Stomach smooth muscle (tissue), 2 donors: ENCODE data around the gene LRRC14B.

Source experiments
- H3K27ac ChIP-seq: one replicate; pipeline ENCODE4 v1.7.0; 2013; ENCODE audit warnings: mild to moderate bottlenecking, low read length, inconsistent platforms
- H3K27me3 ChIP-seq, 2 donors: one replicate each; pipeline ENCODE4 v1.7.0; 2013; ENCODE audit warnings: low read length in 2 of 2; ENCODE audit not compliant: insufficient read depth in 2 of 2, control insufficient read depth in 1 of 2
- H3K36me3 ChIP-seq, 2 donors: one replicate each; pipeline ENCODE4 v1.7.0; 2013; ENCODE audit warnings: low read length in 2 of 2; ENCODE audit not compliant: control insufficient read depth in 2 of 2, insufficient read depth in 2 of 2
- H3K4me1 ChIP-seq: one replicate; pipeline ENCODE4 v1.7.0; 2013; ENCODE audit warnings: low read length; ENCODE audit not compliant: control insufficient read depth, insufficient read depth
- H3K4me3 ChIP-seq, 2 donors: one replicate each; pipeline ENCODE4 v1.7.0; 2013; ENCODE audit warnings: low read length in 2 of 2
- H3K9ac ChIP-seq, 2 donors: one replicate each; pipeline ENCODE4 v1.7.0; 2013; ENCODE audit warnings: low read length in 2 of 2, mild to moderate bottlenecking in 1 of 2
- H3K9me3 ChIP-seq, 2 donors: one replicate each; pipeline ENCODE4 v1.7.0; 2013; ENCODE audit warnings: low read length in 2 of 2; ENCODE audit not compliant: control insufficient read depth in 2 of 2
- donor health status: healthy.
- donor health status: Pancreatic carcinoma.

Gene LRRC14B

DNA sequence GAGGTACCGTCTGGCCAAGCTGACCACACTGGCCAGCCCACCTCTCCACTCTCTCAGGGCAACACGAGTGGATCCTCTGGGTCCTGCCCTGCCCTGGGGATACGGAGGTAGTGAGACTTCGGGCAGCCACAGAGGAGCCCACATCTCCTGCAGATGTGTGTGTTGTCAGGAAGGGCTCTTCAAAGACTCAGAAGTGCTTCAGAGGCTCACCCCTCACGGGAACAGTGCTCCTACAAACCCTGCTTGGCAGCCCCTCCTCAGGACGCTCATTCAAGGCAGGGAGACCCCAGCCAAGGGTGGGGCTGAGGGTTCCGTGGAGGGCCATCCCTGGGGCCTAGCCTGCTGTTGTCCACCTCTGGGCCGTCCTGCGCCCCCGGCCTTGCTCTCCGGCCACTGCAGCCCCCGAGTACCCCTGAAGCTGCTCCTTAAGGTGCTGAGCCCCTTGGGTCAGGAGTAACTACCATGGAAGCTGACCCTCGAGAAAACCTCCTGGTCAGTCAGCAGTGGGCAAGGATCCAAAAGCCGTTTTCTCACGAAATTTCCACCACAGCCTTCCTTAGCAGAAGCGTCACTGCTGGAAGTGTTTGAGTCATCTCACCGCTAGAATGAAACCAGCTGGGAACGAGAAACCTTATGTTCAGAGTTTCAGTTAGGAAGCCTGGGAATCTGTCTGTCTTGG is 23.2 kb upstream of the LRRC14B start:
- Histone ChIP-seq H3K4me3 (no peak overlapping the region), H3K27me3 (no peaks in the 10 kb centered on the region), H3K4me1 (no peaks in the 10 kb centered on the region), H3K9me3 (no peaks in the 10 kb centered on the region), H3K27ac (no peak overlapping the region), H3K36me3 (no peaks in the 10 kb centered on the region), H3K9ac (no peak overlapping the region)

DNA sequence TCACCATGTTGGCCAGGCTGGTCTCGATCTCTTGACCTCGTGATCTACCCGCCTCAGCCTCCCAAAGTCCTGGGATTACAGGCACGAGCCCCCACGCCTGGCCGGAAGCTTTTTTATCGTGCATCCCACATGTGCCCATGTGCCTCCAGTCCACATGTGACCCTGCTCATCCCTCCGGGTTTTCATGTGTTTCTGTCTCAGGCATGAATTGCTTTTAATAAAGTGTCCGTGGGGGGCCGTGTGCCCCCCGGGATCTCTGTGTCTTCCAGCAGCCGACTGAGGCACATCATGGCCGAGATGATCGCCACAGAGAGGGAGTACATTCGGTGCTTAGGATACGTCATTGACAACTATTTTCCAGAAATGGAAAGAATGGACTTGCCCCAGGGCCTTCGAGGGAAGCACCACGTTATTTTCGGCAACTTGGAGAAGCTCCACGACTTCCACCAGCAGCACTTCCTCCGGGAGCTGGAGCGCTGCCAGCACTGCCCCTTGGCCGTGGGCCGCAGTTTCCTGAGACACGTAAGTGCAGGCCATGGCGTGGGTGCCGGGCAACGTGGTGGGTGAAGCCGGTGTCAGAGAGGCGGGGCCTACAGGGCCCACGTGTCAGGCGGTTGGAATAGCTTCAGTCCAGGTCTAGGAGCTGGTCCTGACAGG is 22.1 kb upstream of the LRRC14B start:
- Histone ChIP-seq H3K36me3 (no peaks in the 10 kb centered on the region), H3K4me3 (no peak overlapping the region), H3K9me3 (no peaks in the 10 kb centered on the region), H3K27ac (no peak overlapping the region), H3K27me3 (peaks cover 0 to 2% of the 10 kb centered on the region in 2 donors), H3K9ac (no peak overlapping the region), H3K4me1 (no peaks in the 10 kb centered on the region)

DNA sequence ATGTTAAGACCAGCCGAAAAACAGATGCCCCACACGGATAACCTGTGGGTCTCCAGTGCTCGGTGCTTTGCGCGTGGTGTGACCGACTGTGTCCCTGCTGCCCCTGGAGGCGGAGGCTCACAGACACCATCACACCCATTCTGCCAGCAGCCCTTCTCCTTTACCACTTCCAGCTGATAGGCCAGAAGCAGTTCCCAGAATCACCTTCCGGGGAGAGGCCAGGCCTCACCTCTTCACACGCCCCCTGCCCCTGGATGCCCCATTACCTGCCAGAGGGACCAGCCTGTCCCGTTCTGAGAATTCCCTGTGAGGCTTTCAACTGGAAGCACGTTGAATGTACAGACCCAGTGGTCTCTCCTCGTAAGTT is 21.6 kb upstream of the LRRC14B start:
- no peaks in the 10 kb centered on the region for H3K36me3 ChIP-seq
- H3K27me3 ChIP-seq, result peaks cover 0 to 2% of the 10 kb centered on the region in 2 donors
- no peak overlapping the region for H3K9ac ChIP-seq
- H3K9me3 ChIP-seq, result no peaks in the 10 kb centered on the region
- H3K4me1 ChIP-seq, result no peaks in the 10 kb centered on the region
- no peak overlapping the region for H3K4me3 ChIP-seq
- no peak overlapping the region for H3K27ac ChIP-seq

DNA sequence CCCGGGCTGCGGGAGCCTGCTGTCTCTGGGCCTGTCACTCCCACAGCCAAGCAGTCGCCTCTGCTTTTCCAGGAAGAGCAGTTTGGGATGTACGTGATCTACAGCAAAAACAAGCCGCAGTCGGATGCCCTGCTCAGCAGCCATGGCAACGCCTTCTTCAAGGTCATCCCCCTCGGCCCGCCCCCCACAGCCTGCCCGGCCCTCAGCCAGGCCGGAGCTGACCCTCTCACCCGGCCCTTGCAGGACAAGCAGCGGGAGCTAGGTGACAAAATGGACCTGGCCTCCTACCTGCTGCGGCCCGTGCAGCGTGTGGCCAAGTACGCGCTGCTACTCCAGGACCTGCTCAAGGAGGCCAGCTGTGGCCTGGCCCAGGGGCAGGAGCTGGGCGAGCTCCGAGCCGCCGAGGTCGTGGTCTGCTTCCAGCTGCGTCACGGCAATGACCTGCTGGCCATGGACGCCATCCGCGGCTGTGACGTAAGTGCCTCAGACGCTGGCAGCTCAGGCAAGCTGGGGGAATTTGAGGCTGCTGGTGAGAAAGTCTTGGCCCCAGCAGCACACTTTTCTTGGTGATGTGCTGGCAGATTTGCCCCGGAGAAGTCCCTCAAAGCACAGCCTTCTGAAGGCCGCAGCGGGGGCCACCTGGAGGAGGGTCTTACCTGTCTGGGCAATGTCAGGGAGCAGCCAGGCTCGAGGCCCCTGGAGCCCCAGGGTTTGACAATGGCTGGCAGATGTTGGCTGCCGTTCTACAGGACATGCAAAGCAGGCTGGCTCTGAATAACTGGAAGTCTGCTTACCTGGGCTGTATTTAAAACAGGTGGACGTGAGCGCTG is 20.1 kb upstream of the LRRC14B start:
- Histone ChIP-seq H3K9me3 (no peaks in the 10 kb centered on the region), H3K27ac (no peak overlapping the region), H3K36me3 (no peaks in the 10 kb centered on the region), H3K4me1 (no peaks in the 10 kb centered on the region), H3K27me3 (peaks cover 0 to 2% of the 10 kb centered on the region in 2 donors), H3K9ac (no peak overlapping the region), H3K4me3 (no peak overlapping the region)

DNA sequence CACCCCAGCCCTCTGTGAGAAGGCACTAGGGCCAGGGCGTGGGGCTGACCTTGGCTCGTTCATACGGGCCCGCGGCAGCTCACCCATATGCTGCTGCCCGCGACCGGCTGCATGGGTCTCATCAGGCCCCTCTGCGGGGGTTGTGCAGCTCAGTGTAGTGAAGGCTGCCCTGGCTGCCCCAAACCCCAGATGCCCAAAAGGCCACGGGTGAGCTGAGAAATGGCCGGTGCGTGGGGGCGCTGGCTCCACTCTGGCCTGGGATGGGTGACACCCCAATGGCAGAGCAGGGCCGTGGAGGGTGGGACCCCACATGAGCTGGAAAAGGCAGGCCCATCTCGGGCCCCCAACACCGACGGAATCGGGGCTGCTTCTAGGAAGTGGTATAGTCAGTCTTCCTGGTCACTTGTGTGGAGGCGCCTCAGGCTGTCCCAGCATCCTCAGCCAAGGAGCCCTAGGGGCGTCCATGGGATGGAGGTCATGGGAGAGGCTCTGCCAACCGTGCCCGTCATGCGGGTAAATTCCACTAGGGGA is 19.4 kb upstream of the LRRC14B start:
- Histone ChIP-seq H3K27me3 (peaks cover 0 to 2% of the 10 kb centered on the region in 2 donors), H3K27ac (no peak overlapping the region), H3K36me3 (no peaks in the 10 kb centered on the region), H3K9ac (no peak overlapping the region), H3K9me3 (no peaks in the 10 kb centered on the region), H3K4me3 (no peak overlapping the region), H3K4me1 (no peaks in the 10 kb centered on the region)

DNA sequence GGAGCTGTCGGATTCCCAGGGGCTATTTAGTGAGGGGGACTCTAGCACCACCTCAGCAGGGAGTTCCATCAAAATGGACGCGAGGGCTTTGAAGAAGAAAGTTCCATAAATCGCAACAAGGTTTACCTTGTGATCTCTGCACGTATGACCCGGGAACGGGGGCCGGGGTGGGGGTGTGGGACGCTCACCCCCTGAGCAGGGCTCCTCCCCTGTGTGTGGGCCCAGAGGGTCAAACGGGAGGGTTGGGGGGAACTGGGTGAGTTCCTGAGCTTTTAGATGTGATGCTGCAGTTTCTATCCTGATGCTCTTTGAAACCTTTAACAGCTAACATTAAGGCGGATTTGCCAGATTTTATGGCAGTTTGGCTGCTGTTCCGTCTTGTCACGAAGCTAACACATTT is 18.9 kb upstream of the LRRC14B start:
- no peak overlapping the region for H3K4me3 ChIP-seq
- H3K27me3 ChIP-seq, result peaks cover 0 to 2% of the 10 kb centered on the region in 2 donors
- no peaks in the 10 kb centered on the region for H3K4me1 ChIP-seq
- no peaks in the 10 kb centered on the region for H3K9me3 ChIP-seq
- no peaks in the 10 kb centered on the region for H3K36me3 ChIP-seq
- no peak overlapping the region for H3K9ac ChIP-seq
- no peak overlapping the region for H3K27ac ChIP-seq

DNA sequence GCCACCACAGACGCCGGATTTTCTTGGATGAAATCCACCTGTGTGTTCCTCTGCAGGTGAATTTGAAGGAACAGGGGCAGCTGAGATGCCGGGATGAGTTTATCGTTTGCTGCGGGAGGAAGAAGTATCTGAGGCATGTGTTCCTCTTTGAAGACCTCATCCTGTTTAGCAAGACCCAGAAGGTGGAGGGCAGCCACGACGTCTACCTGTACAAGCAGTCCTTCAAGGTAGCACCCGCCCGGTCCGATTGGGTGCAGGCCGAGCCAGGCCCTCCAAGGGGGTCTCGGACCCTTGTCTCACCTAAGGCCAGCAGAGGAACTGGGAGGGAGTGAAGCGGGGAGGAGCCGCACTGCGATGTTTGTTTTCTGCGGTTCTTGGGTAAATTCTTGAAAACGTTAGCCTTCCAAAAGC is 18.4 kb upstream of the LRRC14B start:
- Histone ChIP-seq H3K27ac (no peak overlapping the region), H3K36me3 (no peaks in the 10 kb centered on the region), H3K9ac (no peak overlapping the region), H3K27me3 (peaks cover 0 to 2% of the 10 kb centered on the region in 2 donors), H3K4me3 (no peak overlapping the region), H3K4me1 (no peaks in the 10 kb centered on the region), H3K9me3 (no peaks in the 10 kb centered on the region)

DNA sequence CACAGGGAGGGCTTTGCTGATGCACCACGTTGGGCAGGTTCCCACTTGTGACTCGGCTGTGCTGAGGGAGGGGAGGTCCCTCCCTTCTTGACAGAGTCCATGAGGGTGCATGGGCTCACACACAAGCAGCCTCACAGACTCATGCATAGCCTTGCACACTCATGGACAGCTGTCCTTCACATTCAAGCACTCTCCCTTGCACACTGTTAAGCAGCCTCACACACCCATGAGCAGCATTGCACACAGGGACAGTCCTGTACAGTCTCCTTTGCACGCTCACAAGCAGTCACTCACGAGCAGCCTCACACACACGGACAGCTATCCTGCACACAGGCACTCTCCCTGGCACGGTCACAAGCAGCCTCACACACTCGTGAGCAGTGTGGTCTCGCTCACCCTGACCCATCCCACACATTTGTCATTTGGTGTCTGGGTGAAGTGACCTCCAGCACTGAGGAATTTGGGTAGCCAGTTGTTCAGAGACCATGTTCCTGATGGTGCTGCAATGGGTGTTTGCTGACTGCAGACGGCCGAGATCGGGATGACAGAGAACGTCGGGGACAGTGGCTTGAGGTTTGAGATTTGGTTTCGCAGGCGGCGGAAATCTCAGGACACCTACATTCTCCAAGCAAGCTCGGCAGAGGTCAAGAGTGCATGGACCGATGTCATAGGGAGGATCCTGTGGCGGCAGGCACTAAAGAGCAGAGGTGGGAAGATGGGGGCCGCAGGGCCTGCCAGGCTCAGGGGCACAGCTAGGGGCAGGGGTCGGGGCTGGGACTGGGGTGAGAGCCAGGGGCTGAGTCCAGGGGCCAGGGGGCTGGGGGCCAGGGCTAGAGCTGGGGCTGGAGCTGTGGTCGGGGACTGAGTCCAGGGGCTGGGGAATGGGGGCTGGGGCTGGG is 17.7 kb upstream of the LRRC14B start:
- Histone ChIP-seq H3K27ac (no peak overlapping the region), H3K9me3 (no peaks in the 10 kb centered on the region), H3K4me1 (no peaks in the 10 kb centered on the region), H3K9ac (no peak overlapping the region), H3K36me3 (no peaks in the 10 kb centered on the region), H3K27me3 (peaks cover 0 to 2% of the 10 kb centered on the region in 2 donors), H3K4me3 (no peak overlapping the region)

DNA sequence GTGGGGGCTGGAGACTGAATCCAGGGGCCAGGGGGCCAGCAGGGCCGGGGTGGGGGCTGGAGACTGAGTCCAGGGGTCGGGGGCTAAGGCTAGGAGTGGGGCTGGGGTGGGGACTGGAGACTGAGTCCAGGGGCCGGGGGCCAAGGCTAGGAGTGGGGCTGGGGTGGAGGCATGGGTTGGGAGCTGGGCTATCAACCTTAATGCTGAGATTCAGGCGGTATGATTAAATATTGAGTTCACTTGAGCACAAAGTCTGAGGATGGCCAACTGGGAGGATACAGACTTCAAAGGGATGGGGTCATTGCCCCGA is 17.0 kb upstream of the LRRC14B start:
- Histone ChIP-seq H3K9ac (no peak overlapping the region), H3K4me1 (no peaks in the 10 kb centered on the region), H3K36me3 (no peaks in the 10 kb centered on the region), H3K27ac (no peak overlapping the region), H3K4me3 (no peak overlapping the region), H3K27me3 (peaks cover 0 to 2% of the 10 kb centered on the region in 2 donors), H3K9me3 (no peaks in the 10 kb centered on the region)

DNA sequence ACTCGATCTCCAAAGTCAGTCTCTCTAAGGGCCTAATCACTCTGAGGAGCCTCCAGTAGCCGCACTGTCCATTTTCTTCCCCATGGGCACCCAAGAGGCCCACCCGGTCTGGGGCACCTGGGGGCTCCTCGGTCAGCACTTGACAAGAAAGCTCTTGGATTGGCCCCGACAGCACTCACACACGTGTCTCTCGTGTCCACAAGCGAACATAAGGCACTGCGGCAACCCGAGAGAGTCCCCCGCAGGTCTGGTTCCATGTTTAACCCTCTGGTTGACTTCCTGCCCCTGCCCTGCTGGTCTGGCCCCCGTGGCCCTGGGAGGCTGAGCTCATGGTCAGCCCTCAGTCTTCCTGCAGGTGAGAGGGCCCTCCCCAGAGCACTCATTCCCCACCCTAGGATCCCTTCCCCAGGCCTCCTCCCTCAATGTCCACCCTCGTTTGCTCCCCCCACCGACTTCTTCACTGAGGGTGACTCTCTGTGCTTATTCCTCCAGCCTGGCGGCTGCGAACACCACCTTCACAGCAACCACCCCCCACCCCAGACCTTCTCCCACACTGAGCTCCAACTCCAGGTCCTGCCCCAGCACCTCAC is 16.3 kb upstream of the LRRC14B start:
- H3K9ac ChIP-seq, result no peak overlapping the region
- no peak overlapping the region for H3K27ac ChIP-seq
- peaks cover 0 to 2% of the 10 kb centered on the region in 2 donors for H3K27me3 ChIP-seq
- no peak overlapping the region for H3K4me3 ChIP-seq
- H3K36me3 ChIP-seq, result no peaks in the 10 kb centered on the region
- no peaks in the 10 kb centered on the region for H3K9me3 ChIP-seq
- no peaks in the 10 kb centered on the region for H3K4me1 ChIP-seq
